H4 (cell line): ENCODE data around the gene CRELD2. TPM values are rescaled to one million over a fixed set of nuclear protein-coding genes. Genes with fewer than 3 reads are reported as not detected.

ENCODE experiments used
- DNase-seq: peaks from one replicate; pipeline ENCODE4 v3.0.0-alpha.2; 2015; ENCODE audit warnings: low spot score
- total RNA-seq: library from RNA; depleted of rRNA; stranded (reverse); fragments of >200 nt; shearing (Covaris generic); gene quantifications from 2 replicates; pipeline ENCODE4 v1.2.3, GENCODE V29; 2014; rRNA removed

CRELD2 gene
- total RNA-seq, result 95.9 and 113 TPM in 2 replicates

- DNase-seq, result peak; percentile 91
Measured at GRCh38 chr22:49917974-49918910, at the start of gene CRELD2, which contains the start of gene ALG12. Gene CRELD2, plus strand, starts transcription at chr22:49918634. Its CDS starts 136 bp downstream, at chr22:49918770. Gene ALG12, minus strand, starts transcription at chr22:49918438. Its CDS starts 4,673 bp downstream, at chr22:49913765.

- DNase-seq, result no peak
Measured at GRCh38 chr22:49869086-49869830, 49.2 kb upstream of the CRELD2 start.

GRCh38 chr22:49869845-49870712, 48.4 kb upstream of the CRELD2 start:
- DNase-seq, result no peak

GRCh38 chr22:49871482-49871881, 47.0 kb upstream of the CRELD2 start:
- DNase-seq, result no peak

GRCh38 chr22:49872347-49872746, 46.1 kb upstream of the CRELD2 start:
- DNase-seq, result no peak

- DNase-seq, result no peak
Measured at GRCh38 chr22:49873228-49873940, 45.0 kb upstream of the CRELD2 start.

GRCh38 chr22:49877642-49878041, 40.8 kb upstream of the CRELD2 start:
- DNase-seq, result no peak

- DNase-seq, result no peak
Measured at GRCh38 chr22:49878206-49878605, 40.2 kb upstream of the CRELD2 start.

GRCh38 chr22:49879871-49880270, 38.6 kb upstream of the CRELD2 start:
- DNase-seq, result no peak

- no peak for DNase-seq
Measured at GRCh38 chr22:49880281-49880680, 38.2 kb upstream of the CRELD2 start.

GRCh38 chr22:49881856-49882255, 36.6 kb upstream of the CRELD2 start:
- DNase-seq, result no peak

GRCh38 chr22:49882519-49883293, 35.7 kb upstream of the CRELD2 start:
- no peak for DNase-seq

GRCh38 chr22:49883294-49883640, 35.2 kb upstream of the CRELD2 start:
- no peak for DNase-seq

GRCh38 chr22:49884075-49884474, 34.4 kb upstream of the CRELD2 start:
- no peak for DNase-seq

- DNase-seq, result no peak
Measured at GRCh38 chr22:49884503-49885260, 33.8 kb upstream of the CRELD2 start.

- no peak for DNase-seq
Measured at GRCh38 chr22:49885281-49885680, 33.2 kb upstream of the CRELD2 start.

- no peak for DNase-seq
Measured at GRCh38 chr22:49885881-49886280, 32.6 kb upstream of the CRELD2 start.

- no peak for DNase-seq
Measured at GRCh38 chr22:49886346-49887063, 31.9 kb upstream of the CRELD2 start.

GRCh38 chr22:49887064-49887451, 31.4 kb upstream of the CRELD2 start:
- DNase-seq, result no peak
